A549 (cell line): ENCODE results near the gene CORO2A.

ENCODE experiments used
- CBX2 ChIP-seq: fragments of 200-600 bp; sonication (generic); IDR thresholded peaks from 2 replicates; pipeline ENCODE4 v1.6.1; 2016; ENCODE audit warnings: low read depth, mild to moderate bottlenecking, borderline replicate concordance
- CHD2 ChIP-seq: fragments of 150-350 bp; IDR thresholded peaks from 2 replicates; pipeline ENCODE4 v1.6.1; 2014; ENCODE audit warnings: low read length; ENCODE audit not compliant: partially characterized antibody
- CTCF ChIP-seq: fragments of >200 bp; sonication (Bioruptor Twin); formaldehyde crosslinking; IDR thresholded peaks from 3 replicates; pipeline ENCODE4 v1.5.1; 2016
- HOXA7 ChIP-seq: fragments of 250-450 bp; sonication (Bioruptor Pico); IDR thresholded peaks from 2 replicates; pipeline ENCODE4 v1.5.0; 2020; ENCODE audit warnings: mild to moderate bottlenecking, moderate library complexity
- JUN ChIP-seq, 2 experiments: fragments of >200 bp; sonication (Bioruptor Twin); formaldehyde crosslinking; IDR thresholded peaks; 2 replicates in 1 of 2; 3 replicates in 1 of 2; pipeline ENCODE4 v1.6.1; 2016 to 2017
- MYC ChIP-seq: IDR thresholded peaks from 2 replicates; pipeline ENCODE4 v1.6.1; 2012; ENCODE audit warnings: mild to moderate bottlenecking, inconsistent platforms, low read length, improper control_type of control experiment, borderline replicate concordance
- PHF8 ChIP-seq: fragments of 200-600 bp; sonication (generic); IDR thresholded peaks from 2 replicates; pipeline ENCODE4 v1.6.1; 2016; ENCODE audit warnings: low read depth, mild to moderate bottlenecking, antibody characterized with exemption, moderate library complexity, borderline replicate concordance
- POLR2A ChIP-seq: IDR thresholded peaks from 2 replicates; pipeline ENCODE4 v1.6.1; 2012; ENCODE audit warnings: mild to moderate bottlenecking, low read length
- RAD21 ChIP-seq, 2 experiments: fragments of >200 bp in 1 of 2; sonication (Bioruptor Twin) in 1 of 2; formaldehyde crosslinking in 1 of 2; IDR thresholded peaks in 1 of 2; conservative IDR thresholded peaks in 1 of 2; 2 replicates in 1 of 2; 3 replicates in 1 of 2; pipeline ENCODE4 v1.6.1; 2012 to 2018; ENCODE audit warnings: inconsistent platforms in 1 of 2
- TF ChIP-seq, protein P1 (sequence below): fragments of 200-600 bp; sonication (generic); IDR thresholded peaks from 2 replicates; pipeline ENCODE4 v1.6.1; 2016; ENCODE audit warnings: antibody characterized with exemption, mild to moderate bottlenecking, moderate library complexity
- TF ChIP-seq, protein P2 (sequence below): fragments of 150-350 bp; IDR thresholded peaks from 2 replicates; pipeline ENCODE4 v1.6.1; 2014; ENCODE audit warnings: low read depth, mild to moderate bottlenecking, low read length

DNA sequence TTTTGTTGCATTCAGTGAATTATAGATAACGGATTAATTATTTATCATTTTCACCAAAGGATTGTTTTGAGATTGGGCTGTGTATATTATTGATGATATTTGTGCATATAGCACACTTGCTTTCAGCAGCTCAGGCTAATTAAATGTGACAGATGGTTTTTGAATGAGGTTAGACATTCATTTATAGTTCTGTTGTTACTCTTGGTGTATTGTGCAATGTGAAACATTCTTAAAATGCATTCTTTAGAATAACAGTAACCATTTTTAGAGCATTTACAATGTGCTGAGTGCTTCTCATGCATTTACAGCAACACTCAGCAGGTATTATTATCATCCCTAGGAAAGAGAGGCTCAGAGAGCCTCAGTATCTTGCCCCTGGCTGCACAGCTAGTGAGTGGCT lies 112.1 kb downstream of the CORO2A start:
- TF ChIP-seq JUN (IDR thresholded peaks at IDR 0.05) (no peak), POLR2A (no peak), CBX2 (no peak), CTCF (no peak), RAD21 (conservative IDR thresholded peaks at IDR 0.05 in 1 of 2, IDR thresholded peaks at IDR 0.05 in 1 of 2) (no peak), CHD2 (no peak), HOXA7 (CRISPR knock-in tag) (no peak), MYC (no peak), PHF8 (no peak)
- TF ChIP-seq, protein P1, sequence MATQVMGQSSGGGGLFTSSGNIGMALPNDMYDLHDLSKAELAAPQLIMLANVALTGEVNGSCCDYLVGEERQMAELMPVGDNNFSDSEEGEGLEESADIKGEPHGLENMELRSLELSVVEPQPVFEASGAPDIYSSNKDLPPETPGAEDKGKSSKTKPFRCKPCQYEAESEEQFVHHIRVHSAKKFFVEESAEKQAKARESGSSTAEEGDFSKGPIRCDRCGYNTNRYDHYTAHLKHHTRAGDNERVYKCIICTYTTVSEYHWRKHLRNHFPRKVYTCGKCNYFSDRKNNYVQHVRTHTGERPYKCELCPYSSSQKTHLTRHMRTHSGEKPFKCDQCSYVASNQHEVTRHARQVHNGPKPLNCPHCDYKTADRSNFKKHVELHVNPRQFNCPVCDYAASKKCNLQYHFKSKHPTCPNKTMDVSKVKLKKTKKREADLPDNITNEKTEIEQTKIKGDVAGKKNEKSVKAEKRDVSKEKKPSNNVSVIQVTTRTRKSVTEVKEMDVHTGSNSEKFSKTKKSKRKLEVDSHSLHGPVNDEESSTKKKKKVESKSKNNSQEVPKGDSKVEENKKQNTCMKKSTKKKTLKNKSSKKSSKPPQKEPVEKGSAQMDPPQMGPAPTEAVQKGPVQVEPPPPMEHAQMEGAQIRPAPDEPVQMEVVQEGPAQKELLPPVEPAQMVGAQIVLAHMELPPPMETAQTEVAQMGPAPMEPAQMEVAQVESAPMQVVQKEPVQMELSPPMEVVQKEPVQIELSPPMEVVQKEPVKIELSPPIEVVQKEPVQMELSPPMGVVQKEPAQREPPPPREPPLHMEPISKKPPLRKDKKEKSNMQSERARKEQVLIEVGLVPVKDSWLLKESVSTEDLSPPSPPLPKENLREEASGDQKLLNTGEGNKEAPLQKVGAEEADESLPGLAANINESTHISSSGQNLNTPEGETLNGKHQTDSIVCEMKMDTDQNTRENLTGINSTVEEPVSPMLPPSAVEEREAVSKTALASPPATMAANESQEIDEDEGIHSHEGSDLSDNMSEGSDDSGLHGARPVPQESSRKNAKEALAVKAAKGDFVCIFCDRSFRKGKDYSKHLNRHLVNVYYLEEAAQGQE: no peak
- TF ChIP-seq, protein P2, sequence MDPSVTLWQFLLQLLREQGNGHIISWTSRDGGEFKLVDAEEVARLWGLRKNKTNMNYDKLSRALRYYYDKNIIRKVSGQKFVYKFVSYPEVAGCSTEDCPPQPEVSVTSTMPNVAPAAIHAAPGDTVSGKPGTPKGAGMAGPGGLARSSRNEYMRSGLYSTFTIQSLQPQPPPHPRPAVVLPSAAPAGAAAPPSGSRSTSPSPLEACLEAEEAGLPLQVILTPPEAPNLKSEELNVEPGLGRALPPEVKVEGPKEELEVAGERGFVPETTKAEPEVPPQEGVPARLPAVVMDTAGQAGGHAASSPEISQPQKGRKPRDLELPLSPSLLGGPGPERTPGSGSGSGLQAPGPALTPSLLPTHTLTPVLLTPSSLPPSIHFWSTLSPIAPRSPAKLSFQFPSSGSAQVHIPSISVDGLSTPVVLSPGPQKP: no peak
